ENCODE measurements around the gene CHAT. TPM values are rescaled to one million over a fixed set of nuclear protein-coding genes. Genes with fewer than 3 reads are reported as not detected.

Gene CHAT
- total and polyA plus RNA-seq, 4 donors, result not detected

DNA sequence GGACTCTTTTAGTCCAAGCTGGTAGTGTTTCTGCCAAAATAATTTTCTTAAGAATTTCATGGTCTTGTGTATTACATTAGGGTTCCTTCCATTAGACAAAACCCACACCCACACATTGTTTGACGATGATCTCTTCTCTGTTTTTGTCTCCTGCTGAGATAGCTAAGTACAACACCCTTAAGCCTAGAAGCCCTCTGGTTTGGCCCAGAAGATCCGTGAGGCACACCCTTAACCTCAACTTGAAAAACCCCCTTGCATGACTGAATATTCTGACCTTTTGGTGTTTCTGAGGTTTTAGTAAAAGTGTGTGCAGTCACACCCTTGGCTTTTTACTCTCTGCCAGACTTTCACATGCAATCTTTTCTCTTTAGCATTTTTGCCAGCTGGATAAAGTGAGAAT lies 45.6 kb upstream of the CHAT start:
- ATAC-seq (ENCODE audit: insufficient read depth, low FRiP score) (no peak), DNase-seq (no peak)
- Histone ChIP-seq H3K27me3 (ENCODE audit: control insufficient read depth in 3 of 3, insufficient read depth in 3 of 3, low read length in 2 of 3) (peaks cover 0 to 2% (median 0%) of the 10 kb centered on the region in 3 donors), H3K9ac (ENCODE audit: insufficient read depth in 1 of 2, low read length in 2 of 2) (no peak overlapping the region), H3K27ac (ENCODE audit: low read depth in 1 of 2, low read length in 1 of 2) (no peak overlapping the region), H3K4me3 (no peak overlapping the region), H3K36me3 (ENCODE audit: control insufficient read depth in 4 of 4, insufficient read depth in 4 of 4, low read length in 4 of 4) (no peaks in the 10 kb centered on the region), H3K9me3 (ENCODE audit: control insufficient read depth in 4 of 4, insufficient read depth in 3 of 4, low read length in 3 of 4) (peaks cover 0 to 9% (median 0%) of the 10 kb centered on the region in 4 donors), H3K4me1 (ENCODE audit: control insufficient read depth in 5 of 5, insufficient read depth in 5 of 5, low read length in 5 of 5) (no peaks in the 10 kb centered on the region)
- 64 to 70% methylated on average over 2 of the region's 2 CpGs for WGBS, 2 donors
- TF ChIP-seq, protein P1, sequence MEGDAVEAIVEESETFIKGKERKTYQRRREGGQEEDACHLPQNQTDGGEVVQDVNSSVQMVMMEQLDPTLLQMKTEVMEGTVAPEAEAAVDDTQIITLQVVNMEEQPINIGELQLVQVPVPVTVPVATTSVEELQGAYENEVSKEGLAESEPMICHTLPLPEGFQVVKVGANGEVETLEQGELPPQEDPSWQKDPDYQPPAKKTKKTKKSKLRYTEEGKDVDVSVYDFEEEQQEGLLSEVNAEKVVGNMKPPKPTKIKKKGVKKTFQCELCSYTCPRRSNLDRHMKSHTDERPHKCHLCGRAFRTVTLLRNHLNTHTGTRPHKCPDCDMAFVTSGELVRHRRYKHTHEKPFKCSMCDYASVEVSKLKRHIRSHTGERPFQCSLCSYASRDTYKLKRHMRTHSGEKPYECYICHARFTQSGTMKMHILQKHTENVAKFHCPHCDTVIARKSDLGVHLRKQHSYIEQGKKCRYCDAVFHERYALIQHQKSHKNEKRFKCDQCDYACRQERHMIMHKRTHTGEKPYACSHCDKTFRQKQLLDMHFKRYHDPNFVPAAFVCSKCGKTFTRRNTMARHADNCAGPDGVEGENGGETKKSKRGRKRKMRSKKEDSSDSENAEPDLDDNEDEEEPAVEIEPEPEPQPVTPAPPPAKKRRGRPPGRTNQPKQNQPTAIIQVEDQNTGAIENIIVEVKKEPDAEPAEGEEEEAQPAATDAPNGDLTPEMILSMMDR (IDR thresholded peaks at IDR 0.05; ENCODE audit: control extremely low read depth, extremely low read depth), result no peak

DNA sequence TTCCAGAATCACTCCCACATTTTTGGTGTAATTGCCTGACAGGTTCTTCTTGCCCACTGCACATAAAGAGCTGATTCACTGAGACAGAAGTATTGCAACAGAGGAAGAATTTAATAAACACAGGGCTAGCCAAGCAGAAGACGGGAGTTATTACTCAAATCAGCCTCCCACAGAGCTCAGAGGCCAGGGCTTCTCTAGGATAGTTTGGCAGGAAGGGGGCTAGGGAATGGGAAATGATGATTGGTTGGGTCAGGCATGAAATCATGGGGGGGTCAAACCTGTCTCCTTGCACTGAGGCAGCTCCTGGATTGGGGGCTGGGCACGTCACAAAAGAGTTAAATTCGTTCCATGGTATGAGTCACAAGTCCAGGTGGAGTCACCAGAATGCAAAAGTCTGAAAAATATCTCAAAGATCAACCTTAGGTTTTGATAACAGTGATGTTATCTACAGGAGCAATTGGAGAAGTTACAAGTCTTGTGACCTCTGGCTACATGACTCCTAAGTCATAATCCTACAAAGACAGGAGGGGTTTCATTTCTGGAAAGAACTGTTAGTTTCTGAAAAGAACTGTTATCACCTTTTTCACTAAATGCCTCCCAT lies 44.7 kb upstream of the CHAT start:
- ATAC-seq (ENCODE audit: insufficient read depth, low FRiP score), result peak; percentile 12
- WGBS, 2 donors, result 62 to 69% methylated on average over 3 of the region's 3 CpGs
- Histone ChIP-seq H3K9ac (ENCODE audit: insufficient read depth in 1 of 2, low read length in 2 of 2) (no peak overlapping the region), H3K27ac (ENCODE audit: low read depth in 1 of 2, low read length in 1 of 2) (no peak overlapping the region), H3K9me3 (ENCODE audit: control insufficient read depth in 4 of 4, insufficient read depth in 3 of 4, low read length in 3 of 4) (peaks cover 0 to 9% (median 0%) of the 10 kb centered on the region in 4 donors), H3K4me3 (no peak overlapping the region), H3K27me3 (ENCODE audit: control insufficient read depth in 3 of 3, insufficient read depth in 3 of 3, low read length in 2 of 3) (peaks cover 0 to 2% (median 0%) of the 10 kb centered on the region in 3 donors), H3K4me1 (ENCODE audit: control insufficient read depth in 5 of 5, insufficient read depth in 5 of 5, low read length in 5 of 5) (no peaks in the 10 kb centered on the region), H3K36me3 (ENCODE audit: control insufficient read depth in 4 of 4, insufficient read depth in 4 of 4, low read length in 4 of 4) (no peaks in the 10 kb centered on the region)
- no peak for DNase-seq
- TF ChIP-seq, protein P1 (IDR thresholded peaks at IDR 0.05; ENCODE audit: control extremely low read depth, extremely low read depth), result no peak

DNA sequence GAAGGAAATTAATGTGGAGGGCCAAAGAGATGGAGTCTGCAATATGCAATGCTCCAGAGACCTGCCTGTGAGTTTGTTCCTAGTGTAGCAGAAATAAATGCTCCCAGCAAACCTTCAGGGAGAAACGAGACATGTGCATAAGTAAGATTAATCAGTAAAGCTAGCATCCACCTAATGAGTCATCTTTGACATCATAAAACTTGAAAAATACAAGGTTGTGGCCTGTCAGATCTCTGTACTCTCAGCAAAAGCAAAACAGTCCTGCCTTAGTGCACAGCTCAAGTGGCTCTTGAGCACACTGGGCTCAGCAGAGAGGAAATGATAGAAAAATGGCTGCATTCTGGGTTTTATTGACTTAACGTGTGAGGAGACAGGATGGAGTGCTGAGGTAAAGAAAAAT lies 42.4 kb upstream of the CHAT start:
- Histone ChIP-seq H3K27me3 (ENCODE audit: control insufficient read depth in 3 of 3, insufficient read depth in 3 of 3, low read length in 2 of 3) (peaks cover 0 to 2% (median 0%) of the 10 kb centered on the region in 3 donors), H3K27ac (ENCODE audit: low read depth in 1 of 2, low read length in 1 of 2) (no peak overlapping the region), H3K4me1 (ENCODE audit: control insufficient read depth in 5 of 5, insufficient read depth in 5 of 5, low read length in 5 of 5) (no peaks in the 10 kb centered on the region), H3K9ac (ENCODE audit: insufficient read depth in 1 of 2, low read length in 2 of 2) (no peak overlapping the region), H3K9me3 (ENCODE audit: control insufficient read depth in 4 of 4, insufficient read depth in 3 of 4, low read length in 3 of 4) (peaks cover 0 to 9% (median 0%) of the 10 kb centered on the region in 4 donors), H3K36me3 (ENCODE audit: control insufficient read depth in 4 of 4, insufficient read depth in 4 of 4, low read length in 4 of 4) (no peaks in the 10 kb centered on the region), H3K4me3 (no peak overlapping the region)
- WGBS, 2 donors, result 44 to 53% methylated on average over 2 of the region's 2 CpGs
- DNase-seq (peak in 1 of 3 donors; percentile 32), ATAC-seq (ENCODE audit: insufficient read depth, low FRiP score) (no peak)
- TF ChIP-seq, protein P1 (IDR thresholded peaks at IDR 0.05; ENCODE audit: control extremely low read depth, extremely low read depth), result no peak

Measured in lung (tissue), 12 donors.